Stimulated activated CD4-positive, alpha-beta T cell treated with anti-CD3 and anti-CD28 coated beads, Interleukin-4, amount 100 ng/mL, for 48 hours (primary cell): ENCODE results near the gene CACNA1H.
"Not testable (repeated sequence)": the region's sequence is repeated elsewhere in the genome, so short reads cannot be mapped to it uniquely, and the experiment has no call there.

Experiments used
- DNase-seq, 2 donors: peaks; one replicate each; pipeline ENCODE4 v3.0.0-alpha.2; 2020; ENCODE audit warnings: low read depth in 2 of 2

Gene CACNA1H

GRCh38 chr16:1174477-1175357 is 21.8 kb downstream of the CACNA1H start:
- no peak for DNase-seq

- no peak for DNase-seq
These were observed 22.8 kb downstream of the CACNA1H start for GRCh38 chr16:1175566-1176279.

- DNase-seq = no peak
These were observed 23.5 kb downstream of the CACNA1H start for GRCh38 chr16:1176280-1176897.

- DNase-seq = no peak
These were observed 24.1 kb downstream of the CACNA1H start for GRCh38 chr16:1177053-1177452.

- DNase-seq = no peak
These were observed 24.8 kb downstream of the CACNA1H start for GRCh38 chr16:1177750-1178149.

GRCh38 chr16:1178295-1178910 is 25.5 kb downstream of the CACNA1H start:
- no peak for DNase-seq

GRCh38 chr16:1180549-1181403 is 27.9 kb downstream of the CACNA1H start:
- no peak for DNase-seq

GRCh38 chr16:1181404-1182315 is 28.8 kb downstream of the CACNA1H start:
- no peak for DNase-seq

GRCh38 chr16:1182316-1182671 is 29.4 kb downstream of the CACNA1H start:
- no peak for DNase-seq

- DNase-seq = no peak
These were observed 30.3 kb downstream of the CACNA1H start for GRCh38 chr16:1182950-1183907.

- no peak for DNase-seq
These were observed 31.4 kb downstream of the CACNA1H start for GRCh38 chr16:1184156-1184868.

GRCh38 chr16:1184980-1185379 is 32.1 kb downstream of the CACNA1H start:
- DNase-seq = no peak

GRCh38 chr16:1185460-1186207 is 32.7 kb downstream of the CACNA1H start:
- not testable (repeated sequence) for DNase-seq

GRCh38 chr16:1188432-1189189 is 35.7 kb downstream of the CACNA1H start:
- peak; percentile 23 to 41 for DNase-seq

GRCh38 chr16:1189455-1189854 is 36.5 kb downstream of the CACNA1H start:
- no peak for DNase-seq

GRCh38 chr16:1190789-1191188 is 37.9 kb downstream of the CACNA1H start:
- not testable (repeated sequence) for DNase-seq
